GM03348 (cell line): Measurements from ENCODE around the gene FGFR2.
"Not testable (repeated sequence)": the region's sequence is repeated elsewhere in the genome, so short reads cannot be mapped to it uniquely, and the experiment has no call there.

Experiments
- DNase-seq: peaks from one replicate; pipeline ENCODE4 v3.0.0; 2012; ENCODE audit warnings: low spot score

Gene FGFR2

GRCh38 chr10:121590772-121591171 is 7.5 kb downstream of the FGFR2 start:
- DNase-seq: no peak

GRCh38 chr10:121589553-121589952 is 8.7 kb downstream of the FGFR2 start:
- no peak for DNase-seq

GRCh38 chr10:121583857-121584256 is 14.4 kb downstream of the FGFR2 start:
- no peak for DNase-seq

- no peak for DNase-seq
Observed at GRCh38 chr10:121583258-121583657, 15.0 kb downstream of the FGFR2 start.

- no peak for DNase-seq
Observed at GRCh38 chr10:121580276-121581116, 17.7 kb downstream of the FGFR2 start.

- no peak for DNase-seq
Observed at GRCh38 chr10:121579656-121580055, 18.6 kb downstream of the FGFR2 start.

- DNase-seq: no peak
Observed at GRCh38 chr10:121578965-121579364, 19.3 kb downstream of the FGFR2 start.

- no peak for DNase-seq
Observed at GRCh38 chr10:121578298-121578697, 19.9 kb downstream of the FGFR2 start.

GRCh38 chr10:121577568-121577967 is 20.7 kb downstream of the FGFR2 start:
- DNase-seq: no peak

GRCh38 chr10:121576139-121576538 is 22.1 kb downstream of the FGFR2 start:
- no peak for DNase-seq

- DNase-seq: no peak
Observed at GRCh38 chr10:121574519-121575166, 23.6 kb downstream of the FGFR2 start.

- DNase-seq: no peak
Observed at GRCh38 chr10:121573538-121573941, 24.7 kb downstream of the FGFR2 start.

GRCh38 chr10:121572859-121573537 is 25.2 kb downstream of the FGFR2 start:
- no peak for DNase-seq

GRCh38 chr10:121570315-121570714 is 27.9 kb downstream of the FGFR2 start:
- DNase-seq: no peak

- DNase-seq: no peak
Observed at GRCh38 chr10:121568275-121568674, 30.0 kb downstream of the FGFR2 start.

GRCh38 chr10:121567569-121567968 is 30.7 kb downstream of the FGFR2 start:
- no peak for DNase-seq

GRCh38 chr10:121566755-121567154 is 31.5 kb downstream of the FGFR2 start:
- DNase-seq: no peak

GRCh38 chr10:121559326-121560026 is 38.8 kb downstream of the FGFR2 start:
- DNase-seq: no peak

- no peak for DNase-seq
Observed at GRCh38 chr10:121558238-121558637, 40.0 kb downstream of the FGFR2 start.

GRCh38 chr10:121556918-121557573 is 41.2 kb downstream of the FGFR2 start:
- no peak for DNase-seq

- DNase-seq: no peak
Observed at GRCh38 chr10:121556455-121556854, 41.8 kb downstream of the FGFR2 start.

- not testable (repeated sequence) for DNase-seq
Observed at GRCh38 chr10:121554916-121555315, 43.3 kb downstream of the FGFR2 start.
